Left lung (tissue), 10 donors: ENCODE data around the gene C9orf43. TPM values are rescaled to one million over a fixed set of nuclear protein-coding genes. Genes with fewer than 3 reads are reported as not detected.

Experiments used
- ATAC-seq: fragments of 200-7000 bp; cut with Tn5 transposase; one replicate; pipeline ENCODE4 v1.9.1; 2020; ENCODE audit warnings: moderate library complexity
- DNase-seq, 4 donors: peaks; one replicate each; pipeline ENCODE4 v3.0.0-alpha.2; 2013 to 2020
- H3K27ac ChIP-seq, 2 donors: fragments of 200-600 bp; sonication (generic) in 1 of 2; one replicate each; pipeline versions ENCODE4 v1.5.0 to v1.8.0; 2020 to 2021
- H3K27me3 ChIP-seq, 2 donors: fragments of 200-600 bp; sonication (generic) in 1 of 2; one replicate each; pipeline versions ENCODE4 v1.5.0 to v1.8.0; 2020 to 2021
- H3K36me3 ChIP-seq, 2 donors: fragments of 200-600 bp; sonication (generic) in 1 of 2; one replicate each; pipeline versions ENCODE4 v1.5.0 to v1.8.0; 2020 to 2021
- H3K4me1 ChIP-seq, 2 donors: fragments of 200-600 bp; one replicate each; pipeline ENCODE4 v1.8.0; 2021
- H3K4me3 ChIP-seq, 2 donors: fragments of 200-600 bp; sonication (generic) in 1 of 2; one replicate each; pipeline versions ENCODE4 v1.5.0 to v1.8.0; 2020 to 2021; ENCODE audit warnings: mild to moderate bottlenecking in 1 of 2
- H3K9me3 ChIP-seq, 2 donors: fragments of 200-600 bp; sonication (generic) in 1 of 2; one replicate each; pipeline versions ENCODE4 v1.5.0 to v1.8.0; 2020 to 2021
- intact Hi-C, 2 donors: fragments of 100-400 bp; cut with DNase I; formaldehyde crosslinking; loops; one replicate each; pipeline versions ENCODE4 v1.11.2 to v1.14.2; 2022
- polyA plus RNA-seq, 6 donors: library from polyadenylated mRNA; unstranded; fragments of 120-200 nt; gene quantifications; one replicate each; pipeline ENCODE4 v1.2.1, GENCODE V29; 2013; ENCODE audit not compliant: insufficient read length in 6 of 6
- total RNA-seq, 2 donors: library from RNA; stranded (reverse); fragmentation: NEBNext Ultra II Directional; extraction: Animal tissue kit (Norgen Biotek cat#: 25700); gene quantifications; one replicate each; pipeline ENCODE4 v1.2.1, GENCODE V29; 2021
- TF ChIP-seq, protein P1 (sequence below), 2 donors: fragments of 200-600 bp; sonication (generic) in 1 of 2; IDR thresholded peaks; one replicate each; pipeline versions ENCODE4 v1.5.0 to v1.8.0; 2021; ENCODE audit warnings: antibody characterized with exemption in 2 of 2
- donor health status: DM: no; HTN: yes; CAD: no.
- donor health status: DM: no; HTN: no; CAD: no.

C9orf43 gene
- total and polyA plus RNA-seq, 8 donors = 0.47 to 1.2 (median 0.74) TPM

DNA sequence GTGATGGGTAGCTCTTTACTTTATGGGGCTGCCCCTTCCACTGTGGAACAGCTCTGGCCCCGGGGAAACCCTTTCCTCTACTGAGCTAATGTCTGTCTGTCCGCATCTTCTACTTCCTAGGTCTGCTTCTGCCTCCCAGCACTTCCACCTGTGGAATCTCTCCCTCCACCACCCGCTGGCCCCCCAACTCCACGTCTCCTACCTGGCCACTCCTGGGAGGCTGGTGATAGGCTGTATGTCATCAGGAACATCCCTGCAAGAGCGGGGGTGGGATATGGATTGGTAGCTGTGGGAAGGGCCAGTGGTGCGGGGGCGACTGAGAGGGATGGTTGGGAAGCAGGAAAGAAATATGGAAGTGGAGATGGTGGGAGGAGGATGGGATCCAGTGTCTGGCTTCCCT is 18.6 kb upstream of the C9orf43 start:
- H3K36me3 ChIP-seq = peaks cover 0 to 65% of the 10 kb centered on the region in 2 donors
- no peak for ATAC-seq
- H3K27ac ChIP-seq = no peak overlapping the region
- TF ChIP-seq, protein P1, sequence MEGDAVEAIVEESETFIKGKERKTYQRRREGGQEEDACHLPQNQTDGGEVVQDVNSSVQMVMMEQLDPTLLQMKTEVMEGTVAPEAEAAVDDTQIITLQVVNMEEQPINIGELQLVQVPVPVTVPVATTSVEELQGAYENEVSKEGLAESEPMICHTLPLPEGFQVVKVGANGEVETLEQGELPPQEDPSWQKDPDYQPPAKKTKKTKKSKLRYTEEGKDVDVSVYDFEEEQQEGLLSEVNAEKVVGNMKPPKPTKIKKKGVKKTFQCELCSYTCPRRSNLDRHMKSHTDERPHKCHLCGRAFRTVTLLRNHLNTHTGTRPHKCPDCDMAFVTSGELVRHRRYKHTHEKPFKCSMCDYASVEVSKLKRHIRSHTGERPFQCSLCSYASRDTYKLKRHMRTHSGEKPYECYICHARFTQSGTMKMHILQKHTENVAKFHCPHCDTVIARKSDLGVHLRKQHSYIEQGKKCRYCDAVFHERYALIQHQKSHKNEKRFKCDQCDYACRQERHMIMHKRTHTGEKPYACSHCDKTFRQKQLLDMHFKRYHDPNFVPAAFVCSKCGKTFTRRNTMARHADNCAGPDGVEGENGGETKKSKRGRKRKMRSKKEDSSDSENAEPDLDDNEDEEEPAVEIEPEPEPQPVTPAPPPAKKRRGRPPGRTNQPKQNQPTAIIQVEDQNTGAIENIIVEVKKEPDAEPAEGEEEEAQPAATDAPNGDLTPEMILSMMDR (IDR thresholded peaks at IDR 0.05) = no peak
- no peaks in the 10 kb centered on the region for H3K27me3 ChIP-seq
- H3K9me3 ChIP-seq = no peaks in the 10 kb centered on the region
- no peaks in the 10 kb centered on the region for H3K4me1 ChIP-seq
- H3K4me3 ChIP-seq = no peak overlapping the region
- DNase-seq = no peak
- intact Hi-C loops = no loop called here

DNA sequence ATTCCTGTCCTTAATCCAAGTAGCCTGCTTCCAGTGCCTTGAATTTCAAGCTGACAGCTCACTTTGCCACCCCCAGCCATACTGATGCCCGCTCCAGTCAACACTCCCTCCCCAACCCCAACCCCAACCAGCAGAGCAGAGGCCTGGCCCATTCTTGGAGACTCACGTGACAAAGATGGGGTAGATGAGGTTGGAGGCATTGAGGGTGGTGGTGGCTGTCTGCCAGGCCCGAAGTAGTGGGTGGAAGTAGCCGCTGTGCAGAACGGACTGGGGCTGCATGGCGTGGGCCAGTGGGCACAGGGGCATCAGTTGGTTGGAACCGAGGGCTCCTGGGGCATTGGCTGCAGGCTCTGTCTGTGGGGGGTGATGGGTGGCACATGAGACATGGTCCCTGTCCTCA is 17.3 kb upstream of the C9orf43 start:
- DNase-seq (no peak), ATAC-seq (no peak)
- Histone ChIP-seq H3K27ac (no peak overlapping the region), H3K4me3 (no peak overlapping the region), H3K36me3 (peaks cover 0 to 52% of the 10 kb centered on the region in 2 donors), H3K9me3 (no peaks in the 10 kb centered on the region), H3K27me3 (no peaks in the 10 kb centered on the region), H3K4me1 (no peaks in the 10 kb centered on the region)
- intact Hi-C loops = no loop called here
- TF ChIP-seq, protein P1 (IDR thresholded peaks at IDR 0.05) = no peak

DNA sequence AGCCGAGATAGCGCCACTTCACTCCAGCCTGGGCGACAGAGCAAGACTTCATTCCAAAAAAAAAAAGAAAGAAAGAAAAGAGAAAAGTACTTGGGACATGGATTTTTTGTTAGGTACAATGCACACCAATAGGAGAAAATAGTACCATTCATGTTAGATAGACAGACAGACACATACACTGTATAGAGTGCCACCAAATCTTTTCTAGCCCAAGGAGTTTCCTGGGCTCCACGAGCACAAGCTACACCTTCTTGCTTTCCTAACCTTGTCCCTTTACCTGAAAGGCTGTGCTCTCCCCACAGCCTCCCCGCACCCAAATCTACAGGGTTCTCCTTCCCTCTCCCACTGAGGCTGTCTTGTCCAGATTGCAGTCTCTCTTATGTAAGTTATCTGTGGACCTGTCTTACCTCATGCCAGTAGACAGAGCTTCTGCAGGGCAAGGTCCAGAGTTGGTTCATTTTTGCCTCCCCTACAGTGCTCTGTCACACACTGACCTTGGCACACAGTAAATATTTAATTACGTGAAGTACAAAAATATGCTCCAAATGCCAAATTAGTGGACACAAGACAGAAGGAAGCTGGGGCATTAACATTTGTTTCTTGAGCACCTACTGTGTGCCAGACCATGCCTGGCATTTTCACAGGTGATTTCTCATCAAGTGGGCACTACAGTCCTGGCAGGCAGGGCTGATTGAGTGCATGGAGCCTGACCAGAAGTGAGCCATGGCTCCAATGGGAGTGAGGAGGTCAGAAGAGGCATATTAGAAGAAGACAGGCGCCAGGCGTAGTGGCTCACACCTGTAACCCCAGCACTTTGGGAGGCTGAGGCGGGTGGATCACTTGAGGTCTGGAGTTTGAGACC is 15.3 kb upstream of the C9orf43 start:
- H3K4me3 ChIP-seq = no peak overlapping the region
- no peaks in the 10 kb centered on the region for H3K9me3 ChIP-seq
- peaks cover 0 to 32% of the 10 kb centered on the region in 2 donors for H3K36me3 ChIP-seq
- TF ChIP-seq, protein P1 (IDR thresholded peaks at IDR 0.05) = no peak
- DNase-seq = no peak
- H3K27ac ChIP-seq = no peak overlapping the region
- no peaks in the 10 kb centered on the region for H3K27me3 ChIP-seq
- H3K4me1 ChIP-seq = peaks cover 5 to 17% of the 10 kb centered on the region in 2 donors
- intact Hi-C loops = no loop called here
- ATAC-seq = no peak

DNA sequence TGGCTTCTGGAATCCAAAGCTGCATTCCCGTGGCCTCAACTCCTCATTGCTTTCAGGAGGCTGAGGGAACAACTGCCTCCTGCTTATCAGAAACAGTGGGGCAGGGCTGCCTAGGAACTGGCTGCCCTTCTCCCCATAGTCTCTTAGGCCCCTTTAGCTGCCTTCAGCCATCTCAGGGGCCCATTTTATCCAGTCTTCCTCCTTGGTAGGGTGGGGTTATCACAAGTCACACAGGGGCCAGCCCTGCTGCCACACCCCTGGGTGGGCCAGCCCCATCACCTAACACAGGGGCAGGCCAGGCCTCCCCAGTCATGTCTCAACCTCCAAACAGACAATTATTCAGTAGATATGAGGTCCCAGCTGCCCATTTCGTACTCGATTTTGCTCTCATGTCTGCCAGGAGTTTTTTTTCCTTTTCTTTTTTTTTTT is 13.3 kb upstream of the C9orf43 start:
- intact Hi-C loops = no loop called here
- TF ChIP-seq, protein P1 (IDR thresholded peaks at IDR 0.05) = no peak
- no peak for DNase-seq
- peaks cover 0 to 12% of the 10 kb centered on the region in 2 donors for H3K36me3 ChIP-seq
- H3K27ac ChIP-seq = no peak overlapping the region
- H3K9me3 ChIP-seq = no peaks in the 10 kb centered on the region
- ATAC-seq = no peak
- H3K4me3 ChIP-seq = no peak overlapping the region
- H3K4me1 ChIP-seq = peaks cover 8 to 31% of the 10 kb centered on the region in 2 donors
- H3K27me3 ChIP-seq = no peaks in the 10 kb centered on the region

DNA sequence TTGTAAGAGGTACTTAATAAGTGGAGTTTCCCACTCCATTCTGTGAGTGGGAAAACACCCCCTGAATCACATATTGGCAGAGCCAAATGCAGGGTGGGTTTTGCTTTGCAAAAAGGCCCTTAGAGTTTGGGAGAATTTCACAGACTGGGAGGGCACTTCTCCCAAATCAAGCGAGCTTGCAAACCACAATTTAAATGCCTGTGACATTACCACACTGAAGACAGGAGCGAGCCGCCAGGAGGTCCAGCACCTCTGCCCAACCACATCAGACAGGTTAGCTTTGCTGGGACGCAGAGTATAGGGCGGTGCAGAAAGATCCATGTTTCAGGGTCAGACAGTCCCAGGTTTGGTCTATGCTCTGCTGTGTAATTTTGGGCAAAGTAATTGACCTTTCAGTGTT is 11.8 kb upstream of the C9orf43 start:
- intact Hi-C loops = no loop called here
- ATAC-seq (no peak), DNase-seq (no peak)
- Histone ChIP-seq H3K27ac (no peak overlapping the region), H3K4me1 (peaks cover 8 to 43% of the 10 kb centered on the region in 2 donors), H3K36me3 (no peaks in the 10 kb centered on the region), H3K4me3 (no peak overlapping the region), H3K27me3 (no peaks in the 10 kb centered on the region), H3K9me3 (no peaks in the 10 kb centered on the region)
- TF ChIP-seq, protein P1 (IDR thresholded peaks at IDR 0.05) = no peak
